ENCODE results near the gene ATP5F1D. TPM values are rescaled to one million over a fixed set of nuclear protein-coding genes. Genes with fewer than 3 reads are reported as not detected.

Gene ATP5F1D
- total RNA-seq, 1 experiment from 2014 or later = 37.0 TPM

DNA sequence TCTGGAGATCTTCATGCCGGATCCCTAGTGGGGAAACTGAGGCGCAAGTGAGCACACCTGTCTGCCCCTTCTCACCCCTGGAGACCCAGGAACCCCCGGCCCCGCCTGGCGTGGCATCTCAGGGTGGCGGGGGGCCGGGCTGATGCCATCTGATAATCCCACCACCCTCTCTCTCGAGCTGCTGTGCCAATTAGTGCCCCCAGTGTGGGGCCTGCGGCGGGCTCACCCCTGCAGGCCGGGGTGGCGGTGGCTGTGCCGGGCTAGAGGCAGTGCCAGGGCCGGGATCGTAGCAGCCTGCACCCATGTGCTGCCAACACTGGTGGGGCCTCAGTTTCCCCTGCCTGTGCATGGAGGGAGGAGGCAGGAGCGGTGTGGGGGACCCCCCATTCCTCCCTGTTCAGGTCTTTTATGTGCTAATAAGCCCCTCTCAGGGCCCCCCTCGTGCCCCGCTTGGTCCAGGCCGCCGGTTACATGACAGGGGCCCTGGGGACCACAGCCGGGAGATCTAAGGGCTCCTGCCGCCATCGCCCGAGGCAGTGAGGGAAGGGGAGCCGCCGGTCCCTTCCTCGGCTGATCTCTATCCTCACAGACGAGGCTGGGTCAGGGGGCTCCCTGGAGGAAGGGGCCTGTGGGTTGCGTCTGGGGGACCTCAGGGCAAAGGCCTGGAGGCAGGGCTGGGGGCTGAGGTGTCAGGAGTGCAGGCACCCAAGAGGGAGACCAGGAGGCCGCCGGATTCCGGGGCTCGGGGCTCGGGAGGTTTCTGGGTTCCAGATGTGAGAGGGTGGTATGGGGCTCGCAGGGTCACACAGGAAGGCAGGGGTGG, 52.4 kb downstream of the ATP5F1D start:
- no peak for DNase-seq (ENCODE audit: low spot score)

Other genes starting within 250 kb of the ATP5F1D start
- 0.23 TPM in 1 of 2 replicates, not detected in the other for gene GRIN3B, start 241.3 kb upstream of the ATP5F1D start, total RNA-seq (2014; rRNA removed; shearing (Covaris generic))
- gene TMEM259, start 220.6 kb upstream of the ATP5F1D start, total RNA-seq (2014; rRNA removed; shearing (Covaris generic)) = 57.0 and 72.5 TPM in 2 replicates
- not detected in 2 replicates for gene RNU6-2, start 220.2 kb upstream of the ATP5F1D start, total RNA-seq (2014; rRNA removed; shearing (Covaris generic))
- gene CNN2, start 215.1 kb upstream of the ATP5F1D start, total RNA-seq (2014; rRNA removed; shearing (Covaris generic)) = 111 and 123 TPM in 2 replicates
- gene ABCA7, start 201.6 kb upstream of the ATP5F1D start, total RNA-seq (2014; rRNA removed; shearing (Covaris generic)) = 2.9 and 3.6 TPM in 2 replicates
- 2.4 and 3.2 TPM in 2 replicates for gene ARHGAP45, start 174.6 kb upstream of the ATP5F1D start, total RNA-seq (2014; rRNA removed; shearing (Covaris generic))
- 237 and 244 TPM in 2 replicates for gene POLR2E, start 146.4 kb upstream of the ATP5F1D start, total RNA-seq (2014; rRNA removed; shearing (Covaris generic))
- gene GPX4, start 137.8 kb upstream of the ATP5F1D start, total RNA-seq (2014; rRNA removed; shearing (Covaris generic)) = 470 and 493 TPM in 2 replicates
- 8.6 and 14.8 TPM in 2 replicates for gene SBNO2, start 67.5 kb upstream of the ATP5F1D start, total RNA-seq (2014; rRNA removed; shearing (Covaris generic))
- 17.4 and 28.7 TPM in 2 replicates for gene STK11, start 36.0 kb upstream of the ATP5F1D start, total RNA-seq (2014; rRNA removed; shearing (Covaris generic))
- gene CBARP, start 3.7 kb upstream of the ATP5F1D start, total RNA-seq (2014; rRNA removed; shearing (Covaris generic)) = 0.37 and 1.2 TPM in 2 replicates
- gene MIDN, start 6.8 kb downstream of the ATP5F1D start, total RNA-seq (2014; rRNA removed; shearing (Covaris generic)) = 2.4 and 4.2 TPM in 2 replicates
- 196 and 197 TPM in 2 replicates for gene CIRBP, start 27.6 kb downstream of the ATP5F1D start, total RNA-seq (2014; rRNA removed; shearing (Covaris generic))
- gene FAM174C, start 33.8 kb downstream of the ATP5F1D start, total RNA-seq (2014; rRNA removed; shearing (Covaris generic)) = 49.8 and 59.5 TPM in 2 replicates
- gene EFNA2, start 44.1 kb downstream of the ATP5F1D start, total RNA-seq (2014; rRNA removed; shearing (Covaris generic)) = 1.0 and 3.3 TPM in 2 replicates
- 67.9 and 87.2 TPM in 2 replicates for gene NDUFS7, start 142.2 kb downstream of the ATP5F1D start, total RNA-seq (2014; rRNA removed; shearing (Covaris generic))
- 15.5 and 18.9 TPM in 2 replicates for gene GAMT, start 159.8 kb downstream of the ATP5F1D start, total RNA-seq (2014; rRNA removed; shearing (Covaris generic))
- 47.6 and 59.4 TPM in 2 replicates for gene DAZAP1, start 165.8 kb downstream of the ATP5F1D start, total RNA-seq (2014; rRNA removed; shearing (Covaris generic))
- gene RPS15, start 196.6 kb downstream of the ATP5F1D start, total RNA-seq (2014; rRNA removed; shearing (Covaris generic)) = 1,025 and 1,178 TPM in 2 replicates
- gene APC2, start 208.4 kb downstream of the ATP5F1D start, total RNA-seq (2014; rRNA removed; shearing (Covaris generic)) = 0.02 and 1.5 TPM in 2 replicates
- 7.9 and 10.5 TPM in 2 replicates for gene C19orf25, start 237.5 kb downstream of the ATP5F1D start, total RNA-seq (2014; rRNA removed; shearing (Covaris generic))
- 0.31 TPM in 1 of 2 replicates, not detected in the other for gene PCSK4, start 248.6 kb downstream of the ATP5F1D start, total RNA-seq (2014; rRNA removed; shearing (Covaris generic))
- gene REEP6, start 249.4 kb downstream of the ATP5F1D start, total RNA-seq (2014; rRNA removed; shearing (Covaris generic)) = 0.92 and 1.2 TPM in 2 replicates